ENCODE results near the gene MRPL40. TPM values are rescaled to one million over a fixed set of nuclear protein-coding genes. Genes with fewer than 3 reads are reported as not detected.

Gene MRPL40
- total and polyA plus RNA-seq, 10 of the 15 experiments (the other 5 are each of a cell fraction or from before 2014, with no cell fraction given), result 41.2 to 207 (median 69.1) TPM

Other genes starting within 250 kb of the MRPL40 start
- under 0.01 and 0.05 TPM in 2 replicates for gene CLTCL1, start 140.8 kb upstream of the MRPL40 start, total RNA-seq (2014; rRNA removed)
- gene CLTCL1, start 140.8 kb upstream of the MRPL40 start, total RNA-seq (2014; rRNA removed; fragmentation: Illumina TruSeq; extraction: Trizol), result not detected in 2 replicates
- gene CLTCL1, start 140.8 kb upstream of the MRPL40 start, total RNA-seq (2021), result 0.16 and 0.18 TPM in 2 replicates
- gene CLTCL1, start 140.8 kb upstream of the MRPL40 start, polyA plus RNA-seq (2011; rRNA removed), result 0.07 and 0.35 TPM in 2 replicates
- 0.07 TPM in 1 of 2 replicates, not detected in the other for gene CLTCL1, start 140.8 kb upstream of the MRPL40 start, polyA plus RNA-seq (2014; fragmentation: Illumina TruSeq; extraction: Trizol)
- under 1 TPM in 1 of 2 experiments, not detected in 1; 0.04 TPM for gene CLTCL1, start 140.8 kb upstream of the MRPL40 start, polyA plus RNA-seq (2014; fragmentation: Nextera tagmentation; extraction: Ambion mirVana)
- 0.13 TPM in 1 of 2 replicates, not detected in the other for gene CLTCL1, start 140.8 kb upstream of the MRPL40 start, polyA plus RNA-seq (2014; rRNA removed)
- gene CLTCL1, start 140.8 kb upstream of the MRPL40 start, polyA plus RNA-seq (2016; fragmentation: Nextera tagmentation; extraction: Ambion mirVana), result under 1 TPM; 0.11 to 0.16 TPM
- 14.7 and 15.6 TPM in 2 replicates for gene HIRA, start 812 bp upstream of the MRPL40 start, total RNA-seq (2014; rRNA removed)
- 12.6 and 13.5 TPM in 2 replicates for gene HIRA, start 812 bp upstream of the MRPL40 start, total RNA-seq (2014; rRNA removed; fragmentation: Illumina TruSeq; extraction: Trizol)
- gene HIRA, start 812 bp upstream of the MRPL40 start, total RNA-seq (2021), result 32.2 and 32.7 TPM in 2 replicates
- gene HIRA, start 812 bp upstream of the MRPL40 start, polyA plus RNA-seq (2011; rRNA removed), result 10.8 and 19.9 TPM in 2 replicates
- gene HIRA, start 812 bp upstream of the MRPL40 start, polyA plus RNA-seq (2014; fragmentation: Illumina TruSeq; extraction: Trizol), result 11.5 and 20.2 TPM in 2 replicates
- under 1 TPM; 0.34 to 0.60 TPM for gene HIRA, start 812 bp upstream of the MRPL40 start, polyA plus RNA-seq (2014; fragmentation: Nextera tagmentation; extraction: Ambion mirVana)
- gene HIRA, start 812 bp upstream of the MRPL40 start, polyA plus RNA-seq (2014; rRNA removed), result 23.5 and 26.6 TPM in 2 replicates
- 1 to 10 TPM; 2.1 to 2.8 TPM for gene HIRA, start 812 bp upstream of the MRPL40 start, polyA plus RNA-seq (2016; fragmentation: Nextera tagmentation; extraction: Ambion mirVana)
- gene C22orf39, start 15.2 kb downstream of the MRPL40 start, total RNA-seq (2014; rRNA removed), result 30.1 and 31.6 TPM in 2 replicates
- 17.3 TPM in 2 replicates for gene C22orf39, start 15.2 kb downstream of the MRPL40 start, total RNA-seq (2014; rRNA removed; fragmentation: Illumina TruSeq; extraction: Trizol)
- 21.4 and 21.6 TPM in 2 replicates for gene C22orf39, start 15.2 kb downstream of the MRPL40 start, total RNA-seq (2021)
- 39.9 and 40.8 TPM in 2 replicates for gene C22orf39, start 15.2 kb downstream of the MRPL40 start, polyA plus RNA-seq (2011; rRNA removed)
- 20.8 and 21.0 TPM in 2 replicates for gene C22orf39, start 15.2 kb downstream of the MRPL40 start, polyA plus RNA-seq (2014; fragmentation: Illumina TruSeq; extraction: Trizol)
- 10 to 100 TPM in 1 of 2 experiments, 1 to 10 TPM in 1; 6.7 to 10.9 TPM for gene C22orf39, start 15.2 kb downstream of the MRPL40 start, polyA plus RNA-seq (2014; fragmentation: Nextera tagmentation; extraction: Ambion mirVana)
- 38.8 and 39.9 TPM in 2 replicates for gene C22orf39, start 15.2 kb downstream of the MRPL40 start, polyA plus RNA-seq (2014; rRNA removed)
- 10 to 100 TPM; 38.2 to 47.0 TPM for gene C22orf39, start 15.2 kb downstream of the MRPL40 start, polyA plus RNA-seq (2016; fragmentation: Nextera tagmentation; extraction: Ambion mirVana)
- gene UFD1, start 46.6 kb downstream of the MRPL40 start, total RNA-seq (2014; rRNA removed), result 73.3 and 74.6 TPM in 2 replicates
- 73.7 and 79.0 TPM in 2 replicates for gene UFD1, start 46.6 kb downstream of the MRPL40 start, total RNA-seq (2014; rRNA removed; fragmentation: Illumina TruSeq; extraction: Trizol)
- 67.2 and 67.5 TPM in 2 replicates for gene UFD1, start 46.6 kb downstream of the MRPL40 start, total RNA-seq (2021)
- gene UFD1, start 46.6 kb downstream of the MRPL40 start, polyA plus RNA-seq (2011; rRNA removed), result 75.4 and 98.7 TPM in 2 replicates
- gene UFD1, start 46.6 kb downstream of the MRPL40 start, polyA plus RNA-seq (2014; fragmentation: Illumina TruSeq; extraction: Trizol), result 140 and 145 TPM in 2 replicates
- 100 to 1,000 TPM; 128 to 143 TPM for gene UFD1, start 46.6 kb downstream of the MRPL40 start, polyA plus RNA-seq (2014; fragmentation: Nextera tagmentation; extraction: Ambion mirVana)
- 97.3 and 106 TPM in 2 replicates for gene UFD1, start 46.6 kb downstream of the MRPL40 start, polyA plus RNA-seq (2014; rRNA removed)
- 100 to 1,000 TPM; 140 to 143 TPM for gene UFD1, start 46.6 kb downstream of the MRPL40 start, polyA plus RNA-seq (2016; fragmentation: Nextera tagmentation; extraction: Ambion mirVana)
- gene CDC45, start 47.4 kb downstream of the MRPL40 start, total RNA-seq (2014; rRNA removed), result 46.9 and 53.0 TPM in 2 replicates
- 40.0 and 40.8 TPM in 2 replicates for gene CDC45, start 47.4 kb downstream of the MRPL40 start, total RNA-seq (2014; rRNA removed; fragmentation: Illumina TruSeq; extraction: Trizol)
- gene CDC45, start 47.4 kb downstream of the MRPL40 start, total RNA-seq (2021), result 45.4 and 49.3 TPM in 2 replicates
- 88.5 and 124 TPM in 2 replicates for gene CDC45, start 47.4 kb downstream of the MRPL40 start, polyA plus RNA-seq (2011; rRNA removed)
- 63.1 and 69.7 TPM in 2 replicates for gene CDC45, start 47.4 kb downstream of the MRPL40 start, polyA plus RNA-seq (2014; fragmentation: Illumina TruSeq; extraction: Trizol)
- gene CDC45, start 47.4 kb downstream of the MRPL40 start, polyA plus RNA-seq (2014; fragmentation: Nextera tagmentation; extraction: Ambion mirVana), result 10 to 100 TPM; 42.8 to 51.2 TPM
- 55.5 and 59.3 TPM in 2 replicates for gene CDC45, start 47.4 kb downstream of the MRPL40 start, polyA plus RNA-seq (2014; rRNA removed)
- 10 to 100 TPM; 79.1 to 83.4 TPM for gene CDC45, start 47.4 kb downstream of the MRPL40 start, polyA plus RNA-seq (2016; fragmentation: Nextera tagmentation; extraction: Ambion mirVana)
- not detected in 2 replicates for gene CLDN5, start 91.9 kb downstream of the MRPL40 start, total RNA-seq (2014; rRNA removed)
- gene CLDN5, start 91.9 kb downstream of the MRPL40 start, total RNA-seq (2014; rRNA removed; fragmentation: Illumina TruSeq; extraction: Trizol), result not detected in 2 replicates
- gene CLDN5, start 91.9 kb downstream of the MRPL40 start, total RNA-seq (2021), result 0.15 TPM in 1 of 2 replicates, not detected in the other
- not detected in 2 replicates for gene CLDN5, start 91.9 kb downstream of the MRPL40 start, polyA plus RNA-seq (2011; rRNA removed)
- not detected in 2 replicates for gene CLDN5, start 91.9 kb downstream of the MRPL40 start, polyA plus RNA-seq (2014; fragmentation: Illumina TruSeq; extraction: Trizol)
- gene CLDN5, start 91.9 kb downstream of the MRPL40 start, polyA plus RNA-seq (2014; fragmentation: Nextera tagmentation; extraction: Ambion mirVana), result not detected
- gene CLDN5, start 91.9 kb downstream of the MRPL40 start, polyA plus RNA-seq (2014; rRNA removed), result not detected in 2 replicates
- not detected for gene CLDN5, start 91.9 kb downstream of the MRPL40 start, polyA plus RNA-seq (2016; fragmentation: Nextera tagmentation; extraction: Ambion mirVana)